Right cardiac atrium (tissue), 5 donors: ENCODE results near the gene TAS2R41. TPM values are rescaled to one million over a fixed set of nuclear protein-coding genes. Genes with fewer than 3 reads are reported as not detected.

ENCODE experiments used
- ATAC-seq, 2 donors: fragments of 200-7000 bp; cut with Tn5 transposase; one replicate each; pipeline versions ENCODE4 v1.8.0 to v1.9.1; 2020; ENCODE audit warnings: moderate library complexity in 2 of 2, mild to moderate bottlenecking in 1 of 2
- DNase-seq, 3 donors: peaks; one replicate each; pipeline ENCODE4 v3.0.0-alpha.2; 2020
- H3K27ac ChIP-seq: one replicate; pipeline ENCODE4 v1.5.1; 2013; ENCODE audit warnings: mild to moderate bottlenecking, low read length, control low read depth, moderate library complexity
- H3K27me3 ChIP-seq: one replicate; pipeline ENCODE4 v1.6.1; 2013; ENCODE audit not compliant: control insufficient read depth, insufficient read depth
- H3K4me1 ChIP-seq: one replicate; pipeline ENCODE4 v1.6.1; 2013; ENCODE audit warnings: low read length; ENCODE audit not compliant: control insufficient read depth, insufficient read depth
- H3K4me3 ChIP-seq: one replicate; pipeline ENCODE4 v1.5.1; 2013; ENCODE audit warnings: low read length, control low read depth
- H3K9me3 ChIP-seq: one replicate; pipeline ENCODE4 v1.6.1; 2013; ENCODE audit warnings: low read length; ENCODE audit not compliant: control insufficient read depth
- WGBS: extraction: QIAGEN DNeasy Blood & Tissue Kit; methylation state at CpG from one replicate; pipeline ENCODE4 v1.1.7; 2013; 5-methylcytosine and 5-hydroxymethylcytosine counted together
- intact Hi-C, 4 donors: fragments of 100-400 bp; cut with DNase I; formaldehyde crosslinking; loops; one replicate each; pipeline versions ENCODE4 v1.11.0 to v1.14.0; 2022 to 2023
- polyA plus RNA-seq: library from polyadenylated mRNA; stranded (reverse); fragments of 200-250 nt; gene quantifications from one replicate; pipeline ENCODE4 v1.2.3, GENCODE V29; 2013
- total RNA-seq, 4 donors: library from RNA; stranded (reverse); fragmentation: NEBNext Ultra II Directional; extraction: Animal tissue kit (Norgen Biotek cat#: 25700); gene quantifications; one replicate each; pipeline ENCODE4 v1.2.1, GENCODE V29; 2021
- donor health status: healthy with polysubstance abuse.
- donor health status: DM: no; HTN: yes; CAD: no.
- donor health status: DM: no; HTN: no; CAD: no.
- donor health status: DM: no; HTN: yes; CAD: no; lungs with severe emphysema.
- donor health status: DM: yes; HTN: yes; CAD: no.

The TAS2R41 gene
- total and polyA plus RNA-seq, 5 donors: not detected

GRCh38 chr7:143494622-143495021, 16.9 kb downstream of the TAS2R41 start:
- intact Hi-C loops: no loop called here
- Histone ChIP-seq H3K27me3 (no peaks in the 10 kb centered on the region), H3K27ac (no peak overlapping the region), H3K9me3 (no peaks in the 10 kb centered on the region), H3K4me3 (no peak overlapping the region), H3K4me1 (peaks cover 4% of the 10 kb centered on the region)
- ATAC-seq (no peak), DNase-seq (no peak)
- WGBS: 78% methylated on average over 1 of the region's 1 CpG

DNA sequence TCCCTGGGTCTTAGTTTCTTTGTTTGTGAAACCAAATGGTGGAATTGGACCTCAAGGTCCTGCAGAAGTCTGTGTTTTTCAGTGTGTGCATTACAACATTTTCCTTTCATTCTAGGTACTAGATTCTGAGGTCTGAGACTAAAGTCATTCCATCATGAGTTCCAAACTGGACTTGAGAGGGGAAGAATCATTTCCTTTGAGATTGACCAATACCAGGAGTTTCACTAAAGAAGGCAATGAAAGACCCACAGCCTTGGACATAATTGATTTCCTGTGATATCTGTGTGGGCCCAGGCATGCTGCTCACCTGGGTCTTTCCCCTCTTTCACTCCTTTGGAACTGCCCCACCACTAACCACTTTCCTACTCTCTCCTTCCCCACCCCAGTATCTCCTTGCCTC, 18.2 kb downstream of the TAS2R41 start:
- Histone ChIP-seq H3K4me3 (no peak overlapping the region), H3K27ac (no peak overlapping the region), H3K4me1 (peaks cover 10% of the 10 kb centered on the region), H3K27me3 (no peaks in the 10 kb centered on the region), H3K9me3 (no peaks in the 10 kb centered on the region)
- DNase-seq (no peak), ATAC-seq (no peak)
- intact Hi-C loops: no loop called here

DNA sequence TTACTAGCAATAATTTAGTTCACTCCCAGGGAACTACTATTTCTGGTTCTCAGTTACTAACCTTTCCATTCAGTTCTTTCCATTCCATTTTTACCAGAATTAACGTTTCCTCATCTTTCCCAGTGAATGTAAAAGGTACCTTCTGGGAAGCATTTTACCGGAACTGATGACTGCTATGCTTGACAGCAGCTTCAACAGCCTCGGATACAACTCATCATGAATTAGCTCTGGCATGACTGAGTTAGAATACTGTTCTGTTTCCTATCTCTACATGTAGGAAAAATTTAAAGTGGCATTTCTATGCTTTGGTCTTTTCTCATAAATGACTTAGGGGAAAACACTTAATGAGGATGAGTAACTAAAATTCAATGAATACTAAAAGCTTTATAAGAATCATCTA, 18.6 kb downstream of the TAS2R41 start:
- DNase-seq (no peak), ATAC-seq (no peak)
- WGBS: 78% methylated on average over 3 of the region's 3 CpGs
- H3K27ac ChIP-seq: no peak overlapping the region
- intact Hi-C loops: no loop called here
- H3K9me3 ChIP-seq: no peaks in the 10 kb centered on the region
- no peak overlapping the region for H3K4me3 ChIP-seq
- no peaks in the 10 kb centered on the region for H3K27me3 ChIP-seq
- peaks cover 10% of the 10 kb centered on the region for H3K4me1 ChIP-seq

DNA sequence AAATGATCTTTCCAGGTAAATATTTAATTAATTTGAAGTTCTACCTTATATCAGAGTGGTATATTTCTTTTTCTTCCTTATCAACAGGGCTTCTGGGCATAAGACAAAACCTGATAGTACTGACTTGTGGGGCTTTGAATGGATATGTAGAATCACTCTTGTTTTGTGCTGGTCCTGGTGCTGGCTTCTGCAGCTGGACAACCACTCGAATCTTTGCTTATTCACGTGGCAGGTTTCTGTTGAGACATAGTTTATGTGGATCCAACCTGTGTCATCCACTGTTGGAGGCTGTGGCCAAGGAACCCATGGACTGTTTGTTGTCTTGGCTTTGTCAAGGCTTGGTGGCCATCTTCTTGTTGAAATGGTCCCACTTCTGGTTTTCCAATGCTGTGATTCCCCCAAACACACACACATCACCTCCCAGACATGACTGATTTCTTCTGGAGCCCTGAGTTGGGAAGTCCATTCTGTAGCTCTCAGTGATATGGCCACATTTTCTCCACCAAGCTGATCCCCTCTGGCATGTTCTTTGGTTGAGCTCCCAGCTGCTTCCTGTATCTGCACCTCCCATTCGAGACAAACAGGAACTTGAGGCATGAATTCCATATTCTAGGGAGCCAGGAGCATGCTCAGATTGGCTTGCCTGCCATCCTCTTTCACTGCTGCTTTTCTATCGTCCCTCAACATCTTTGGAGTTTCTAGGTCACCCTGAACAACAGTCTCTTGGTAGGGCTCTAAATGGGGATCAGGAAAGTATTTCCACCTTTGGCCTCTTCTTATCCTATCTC, 19.5 kb downstream of the TAS2R41 start:
- Histone ChIP-seq H3K9me3 (no peaks in the 10 kb centered on the region), H3K27me3 (no peaks in the 10 kb centered on the region), H3K4me3 (no peak overlapping the region), H3K27ac (no peak overlapping the region), H3K4me1 (peaks cover 10% of the 10 kb centered on the region)
- no peak for DNase-seq
- WGBS: 79% methylated on average over 4 of the region's 4 CpGs
- no peak for ATAC-seq
- intact Hi-C loops: no loop called here

DNA sequence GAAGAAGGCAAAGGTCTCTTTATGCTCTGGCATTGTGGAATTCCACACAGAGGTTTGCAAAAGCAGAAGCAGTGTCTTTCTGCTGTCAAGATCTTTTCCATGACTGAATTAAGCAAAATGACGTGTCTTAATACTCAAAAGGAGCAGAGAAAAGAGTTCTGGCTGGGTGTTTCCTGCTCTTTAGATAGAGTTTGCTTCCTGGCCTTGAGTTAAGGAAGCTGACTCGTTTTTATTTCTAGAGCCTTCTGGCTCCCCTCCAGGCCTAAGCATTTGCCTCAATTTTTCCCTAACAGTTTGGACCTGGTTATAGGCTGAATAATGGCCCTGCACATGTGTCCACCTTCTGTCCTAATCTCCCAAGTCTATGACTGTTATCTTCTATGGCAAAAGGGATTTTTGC, 21.6 kb downstream of the TAS2R41 start:
- peak; percentile 87 to 95 for ATAC-seq

DNA sequence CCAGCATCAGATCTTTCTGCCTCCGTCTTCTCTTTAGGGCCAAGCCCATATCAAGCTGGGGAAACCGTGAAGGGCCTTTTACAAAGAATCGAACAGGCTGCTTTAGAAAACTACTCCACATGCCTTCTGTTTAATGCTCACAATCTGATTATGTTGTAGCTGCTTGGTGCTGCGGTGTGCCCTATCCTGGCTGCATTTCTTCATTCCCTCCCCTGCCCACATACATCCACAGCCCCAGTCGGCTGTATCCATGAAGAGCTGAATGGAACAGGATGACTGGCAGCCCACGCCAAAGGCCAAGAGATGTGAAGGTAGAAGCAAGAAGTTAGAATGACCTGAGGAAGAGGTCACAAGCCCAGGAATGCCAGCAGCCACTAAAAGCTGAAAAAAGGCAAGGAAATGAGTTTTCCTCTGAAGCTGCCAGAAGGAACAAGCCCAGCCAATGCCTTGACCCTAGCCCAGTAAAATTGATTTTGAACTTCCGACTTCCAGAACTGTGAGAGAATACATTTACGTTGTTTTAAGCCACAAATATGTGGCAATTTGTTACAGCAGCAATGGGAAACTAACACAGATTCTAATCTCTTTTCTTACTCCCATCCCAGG, 22.2 kb downstream of the TAS2R41 start:
- intact Hi-C loops: no loop called here
- Histone ChIP-seq H3K4me1 (peaks cover 10% of the 10 kb centered on the region), H3K4me3 (no peak overlapping the region), H3K9me3 (no peaks in the 10 kb centered on the region), H3K27ac (peak overlapping the region; percentile 85), H3K27me3 (no peaks in the 10 kb centered on the region)
- WGBS: 55% methylated on average over 8 of the region's 8 CpGs
- ATAC-seq (peak; percentile 57 to 77), DNase-seq (peak in 2 of 3 donors; percentile 47 to 53)

More for the DNA sequence above, 21.6 kb downstream of the TAS2R41 start:
- intact Hi-C loops: no loop called here
- Histone ChIP-seq H3K4me1 (peaks cover 10% of the 10 kb centered on the region), H3K9me3 (no peaks in the 10 kb centered on the region), H3K27me3 (no peaks in the 10 kb centered on the region), H3K27ac (peak overlapping the region; percentile 85), H3K4me3 (no peak overlapping the region)
- DNase-seq: peak in 2 of 3 donors; percentile 45 to 66
- WGBS: 16% methylated on average over 2 of the region's 2 CpGs

- Histone ChIP-seq H3K4me1 (peaks cover 10% of the 10 kb centered on the region), H3K9me3 (no peaks in the 10 kb centered on the region), H3K4me3 (no peak overlapping the region), H3K27me3 (no peaks in the 10 kb centered on the region), H3K27ac (no peak overlapping the region)
- intact Hi-C loops: no loop called here
- DNase-seq: no peak
- WGBS: 64% methylated on average over 2 of the region's 2 CpGs
- ATAC-seq: no peak
These were observed 25.6 kb downstream of the TAS2R41 start for GRCh38 chr7:143503261-143503660.

- ATAC-seq: no peak
- Histone ChIP-seq H3K27me3 (no peaks in the 10 kb centered on the region), H3K9me3 (no peaks in the 10 kb centered on the region), H3K4me1 (peaks cover 6% of the 10 kb centered on the region), H3K4me3 (no peak overlapping the region), H3K27ac (no peak overlapping the region)
- no peak for DNase-seq
- intact Hi-C loops: no loop called here
- 85% methylated on average over 5 of the region's 5 CpGs for WGBS
These were observed 26.7 kb downstream of the TAS2R41 start for GRCh38 chr7:143504215-143504936.

GRCh38 chr7:143504937-143505297, 27.2 kb downstream of the TAS2R41 start:
- ATAC-seq: no peak
- no peak overlapping the region for H3K27ac ChIP-seq
- intact Hi-C loops: no loop called here
- no peak overlapping the region for H3K4me3 ChIP-seq
- peaks cover 3% of the 10 kb centered on the region for H3K4me1 ChIP-seq
- DNase-seq: no peak
- H3K27me3 ChIP-seq: no peaks in the 10 kb centered on the region
- no peaks in the 10 kb centered on the region for H3K9me3 ChIP-seq

- Histone ChIP-seq H3K4me1 (peaks cover under 1% of the 10 kb centered on the region), H3K27ac (no peak overlapping the region), H3K4me3 (no peak overlapping the region), H3K27me3 (no peaks in the 10 kb centered on the region), H3K9me3 (no peaks in the 10 kb centered on the region)
- DNase-seq (no peak), ATAC-seq (no peak)
- WGBS: 64% methylated on average over 2 of the region's 2 CpGs
- intact Hi-C loops: no loop called here
These were observed 28.2 kb downstream of the TAS2R41 start for GRCh38 chr7:143505838-143506237.

GRCh38 chr7:143507094-143507518, 29.4 kb downstream of the TAS2R41 start:
- no peaks in the 10 kb centered on the region for H3K27me3 ChIP-seq
- no peak for DNase-seq
- no peaks in the 10 kb centered on the region for H3K4me1 ChIP-seq
- H3K9me3 ChIP-seq: no peaks in the 10 kb centered on the region
- no peak for ATAC-seq
- no peak overlapping the region for H3K27ac ChIP-seq
- intact Hi-C loops: no loop called here
- WGBS: 70% methylated on average over 3 of the region's 3 CpGs
- H3K4me3 ChIP-seq: no peak overlapping the region
